ENCODE results near the gene CXCL8. TPM values are rescaled to one million over a fixed set of nuclear protein-coding genes. Genes with fewer than 3 reads are reported as not detected.

CXCL8 gene
- total RNA-seq, 2 donors from 2014 or later = 15.2 TPM; not detected in 1

- H3K4me3 ChIP-seq = no peak overlapping the region
- H3K9me3 ChIP-seq = no peaks in the 10 kb centered on the region
- peak; percentile 50 for TF ChIP-seq POLR2AphosphoS5 (IDR thresholded peaks at IDR 0.05)
- TF ChIP-seq CTCF (IDR thresholded peaks at IDR 0.05) = peak; percentile 41 to 78 (median 71)
- TF ChIP-seq POLR2A (IDR thresholded peaks at IDR 0.05) = no peak
- H3K27ac ChIP-seq = no peak overlapping the region
- intact Hi-C loops (cut with DNase I) = loop anchor here (5.0 to 10.0 kb wide), 2 partner anchors 125 to 188 kb away; partner anchors contain the start of gene PF4V1
- H3K27me3 ChIP-seq (replicated peaks; ENCODE audit: insufficient read depth) = no peaks in the 10 kb centered on the region
- DNase-seq (ENCODE audit: low spot score) = peak; percentile 62
- WGBS = 38% methylated on average over 3 of the region's 3 CpGs
- H3K36me3 ChIP-seq = no peaks in the 10 kb centered on the region
- no peaks in the 10 kb centered on the region for H3K4me1 ChIP-seq (replicated peaks)
These were observed 10.7 kb upstream of the CXCL8 start for GRCh38 chr4:73729534-73730165.

GRCh38 chr4:73730292-73730691 lies 10.1 kb upstream of the CXCL8 start:
- Histone ChIP-seq H3K4me1 (replicated peaks) (no peaks in the 10 kb centered on the region), H3K27ac (no peak overlapping the region), H3K9me3 (no peaks in the 10 kb centered on the region), H3K27me3 (replicated peaks; ENCODE audit: insufficient read depth) (no peaks in the 10 kb centered on the region), H3K36me3 (no peaks in the 10 kb centered on the region), H3K4me3 (no peak overlapping the region)
- WGBS = 26% methylated on average over 2 of the region's 2 CpGs
- intact Hi-C loops (cut with DNase I) = loop anchor here (5.0 to 10.0 kb wide), 2 partner anchors 125 to 187 kb away; partner anchors contain the start of gene PF4V1
- DNase-seq (ENCODE audit: low spot score) = no peak
- TF ChIP-seq CTCF (IDR thresholded peaks at IDR 0.05) = no peak

- H3K4me1 ChIP-seq (replicated peaks) = no peaks in the 10 kb centered on the region
- no peak overlapping the region for H3K27ac ChIP-seq
- H3K9me3 ChIP-seq = no peaks in the 10 kb centered on the region
- TF ChIP-seq POLR2AphosphoS5 (IDR thresholded peaks at IDR 0.05) (no peak), POLR2A (IDR thresholded peaks at IDR 0.05) (no peak), CTCF (IDR thresholded peaks at IDR 0.05) (no peak)
- no peaks in the 10 kb centered on the region for H3K27me3 ChIP-seq (replicated peaks; ENCODE audit: insufficient read depth)
- no peak for DNase-seq (ENCODE audit: low spot score)
- intact Hi-C loops (cut with DNase I) = loop anchor here (5.0 to 10.0 kb wide), 2 partner anchors 124 to 186 kb away; partner anchors contain the start of gene PF4V1
- no peak overlapping the region for H3K4me3 ChIP-seq
- 79% methylated on average over 3 of the region's 3 CpGs for WGBS
- H3K36me3 ChIP-seq = no peaks in the 10 kb centered on the region
These were observed 9.5 kb upstream of the CXCL8 start for GRCh38 chr4:73730867-73731266.

- no peak overlapping the region for H3K27ac ChIP-seq
- H3K9me3 ChIP-seq = no peaks in the 10 kb centered on the region
- DNase-seq (ENCODE audit: low spot score) = no peak
- intact Hi-C loops (cut with DNase I) = loop anchor here (5.0 to 10.0 kb wide), 2 partner anchors 123 to 185 kb away; partner anchors contain the start of gene PF4V1
- H3K36me3 ChIP-seq = no peaks in the 10 kb centered on the region
- H3K27me3 ChIP-seq (replicated peaks; ENCODE audit: insufficient read depth) = no peaks in the 10 kb centered on the region
- WGBS = 61% methylated on average over 8 of the region's 8 CpGs
- H3K4me1 ChIP-seq (replicated peaks) = no peaks in the 10 kb centered on the region
- TF ChIP-seq CTCF (IDR thresholded peaks at IDR 0.05) (no peak), POLR2A (IDR thresholded peaks at IDR 0.05) (no peak), POLR2AphosphoS5 (IDR thresholded peaks at IDR 0.05) (no peak)
- H3K4me3 ChIP-seq = no peak overlapping the region
These were observed 8.3 kb upstream of the CXCL8 start for GRCh38 chr4:73731968-73732610.

Data from prostate gland (tissue), 2 donors.